ENCODE measurements around the gene UBE2F. TPM values are rescaled to one million over a fixed set of nuclear protein-coding genes. Genes with fewer than 3 reads are reported as not detected.
A peak's percentile ranks its signal among the peaks of the same experiment; 100 is the strongest.
"Not testable (repeated sequence)": the region's sequence is repeated elsewhere in the genome, so short reads cannot be mapped to it uniquely, and the experiment has no call there.

Gene UBE2F
- total RNA-seq, 1 experiment from 2014 or later = 116 TPM

GRCh38 chr2:237980751-237981150, 13.9 kb downstream of the UBE2F start:
- H3K4me1 Mint-ChIP-seq (ENCODE audit: insufficient read depth, unreplicated experiment) = peaks cover 27% of the 10 kb centered on the region
- BruUV-seq (replicated peaks) = no TSS peak
- peak overlapping the region; percentile 46 for H3K27ac Mint-ChIP-seq (ENCODE audit: low read depth, unreplicated experiment)
- intact Hi-C loops (cut with micrococcal nuclease) = no loop called here
- peaks cover 32% of the 10 kb centered on the region for H3K36me3 Mint-ChIP-seq (ENCODE audit: insufficient read depth, unreplicated experiment)
- no peaks in the 10 kb centered on the region for H3K27me3 Mint-ChIP-seq (ENCODE audit: insufficient read depth, unreplicated experiment)
- ChIA-PET POLR2A (interaction anchor here (1.0 to 1.3 kb wide), 2 partner anchors 10 to 80 kb away, joined by 3 read pairs; partner anchors contain the start of gene SCLY), CTCF (interaction anchor here (0.6 to 0.8 kb wide), 3 partner anchors 11 to 284 kb away, joined by 3 read pairs; no protein-coding TSS in a partner anchor)
- TF ChIP-seq CTCF (IDR thresholded peaks at IDR 0.05; ENCODE audit: unreplicated experiment) = no peak
- DNase-seq (ENCODE audit: unreplicated experiment) = no peak
- no peak overlapping the region for H3K4me3 Mint-ChIP-seq (ENCODE audit: unreplicated experiment)
- H3K9me3 Mint-ChIP-seq (ENCODE audit: unreplicated experiment) = no peaks in the 10 kb centered on the region

- H3K27ac Mint-ChIP-seq (ENCODE audit: low read depth, unreplicated experiment); DNase-seq (ENCODE audit: unreplicated experiment); CTCF ChIA-PET; intact Hi-C loops (cut with micrococcal nuclease); BruUV-seq (replicated peaks); H3K27me3 Mint-ChIP-seq (ENCODE audit: insufficient read depth, unreplicated experiment); H3K9me3 Mint-ChIP-seq (ENCODE audit: unreplicated experiment); H3K4me3 Mint-ChIP-seq (ENCODE audit: unreplicated experiment); POLR2A ChIA-PET: not testable (repeated sequence)
- peaks cover 23% of the 10 kb centered on the region for H3K36me3 Mint-ChIP-seq (ENCODE audit: insufficient read depth, unreplicated experiment)
- H3K4me1 Mint-ChIP-seq (ENCODE audit: insufficient read depth, unreplicated experiment) = peaks cover 27% of the 10 kb centered on the region
Observed at GRCh38 chr2:237981621-237982020, 14.8 kb downstream of the UBE2F start.

- no TSS peak for BruUV-seq (replicated peaks)
- no peak for TF ChIP-seq CTCF (IDR thresholded peaks at IDR 0.05; ENCODE audit: unreplicated experiment)
- Mint-ChIP-seq H3K27me3 (ENCODE audit: insufficient read depth, unreplicated experiment) (no peaks in the 10 kb centered on the region), H3K9me3 (ENCODE audit: unreplicated experiment) (no peaks in the 10 kb centered on the region), H3K27ac (ENCODE audit: low read depth, unreplicated experiment) (no peak overlapping the region), H3K4me3 (ENCODE audit: unreplicated experiment) (no peak overlapping the region), H3K36me3 (ENCODE audit: insufficient read depth, unreplicated experiment) (peaks cover 18% of the 10 kb centered on the region), H3K4me1 (ENCODE audit: insufficient read depth, unreplicated experiment) (peaks cover 27% of the 10 kb centered on the region)
- ChIA-PET POLR2A (no interaction called here), CTCF (no interaction called here)
- no peak for DNase-seq (ENCODE audit: unreplicated experiment)
- intact Hi-C loops (cut with micrococcal nuclease) = no loop called here
Observed at GRCh38 chr2:237982039-237982725, 15.4 kb downstream of the UBE2F start.

GRCh38 chr2:237983922-237984321, 17.1 kb downstream of the UBE2F start:
- H3K9me3 Mint-ChIP-seq (ENCODE audit: unreplicated experiment) = no peaks in the 10 kb centered on the region
- intact Hi-C loops (cut with micrococcal nuclease) = no loop called here
- no peak overlapping the region for H3K4me3 Mint-ChIP-seq (ENCODE audit: unreplicated experiment)
- H3K27ac Mint-ChIP-seq (ENCODE audit: low read depth, unreplicated experiment) = no peak overlapping the region
- H3K27me3 Mint-ChIP-seq (ENCODE audit: insufficient read depth, unreplicated experiment) = no peaks in the 10 kb centered on the region
- no peak for DNase-seq (ENCODE audit: unreplicated experiment)
- CTCF ChIA-PET = no interaction called here
- BruUV-seq (replicated peaks) = no TSS peak
- H3K4me1 Mint-ChIP-seq (ENCODE audit: insufficient read depth, unreplicated experiment) = peaks cover 19% of the 10 kb centered on the region
- TF ChIP-seq CTCF (IDR thresholded peaks at IDR 0.05; ENCODE audit: unreplicated experiment) = no peak
- POLR2A ChIA-PET = no interaction called here
- peaks cover 21% of the 10 kb centered on the region for H3K36me3 Mint-ChIP-seq (ENCODE audit: insufficient read depth, unreplicated experiment)

Measured in MCF 10A (cell line).